Vagina (tissue), 2 donors: ENCODE data around the gene MND1. TPM values are rescaled to one million over a fixed set of nuclear protein-coding genes. Genes with fewer than 3 reads are reported as not detected.

Experiments used
- DNase-seq, 2 donors: peaks; one replicate each; pipeline ENCODE4 v3.0.0-alpha.2; 2017; ENCODE audit errors: extremely low spot score in 2 of 2
- H3K27ac ChIP-seq: fragments of 200-600 bp; sonication (generic); one replicate; pipeline ENCODE4 v1.5.1; 2019
- H3K27me3 ChIP-seq: fragments of 200-600 bp; sonication (generic); one replicate; pipeline ENCODE4 v1.5.1; 2019
- H3K36me3 ChIP-seq, 2 donors: fragments of 200-600 bp; sonication (generic); one replicate each; pipeline ENCODE4 v1.5.1; 2017 to 2019
- H3K4me1 ChIP-seq: fragments of 200-600 bp; sonication (generic); one replicate; pipeline ENCODE4 v1.5.1; 2019
- H3K4me3 ChIP-seq, 2 donors: fragments of 200-600 bp; sonication (generic); 1 replicate in 1 of 2; 2 replicates in 1 of 2; pipeline ENCODE4 v1.5.1; 2016 to 2019
- H3K9me3 ChIP-seq: fragments of 200-600 bp; sonication (generic); one replicate; pipeline ENCODE4 v1.5.1; 2019
- CTCF ChIP-seq, 3 experiments: fragments of 450-650 bp in 2 of 3; fragments of 200-600 bp in 1 of 3; sonication (generic) in 1 of 3; IDR thresholded peaks; one replicate each; pipeline ENCODE4 v1.5.1; 2017 to 2019; ENCODE audit warnings: antibody characterized with exemption in 3 of 3, mild to moderate bottlenecking in 2 of 3, moderate library complexity in 2 of 3
- POLR2A ChIP-seq, 2 donors: fragments of 450-650 bp; IDR thresholded peaks; one replicate each; pipeline ENCODE4 v1.6.1; 2017; ENCODE audit warnings: antibody characterized with exemption in 2 of 2, mild to moderate bottlenecking in 2 of 2, moderate library complexity in 2 of 2
- POLR2AphosphoS5 ChIP-seq, 2 donors: sonication (generic); formaldehyde crosslinking; IDR thresholded peaks; one replicate each; pipeline ENCODE4 v1.9.0; 2017; ENCODE audit warnings: antibody characterized with exemption in 2 of 2, mild to moderate bottlenecking in 2 of 2, low read depth in 1 of 2; ENCODE audit not compliant: insufficient read depth in 1 of 2
- intact Hi-C: fragments of 100-400 bp; cut with DNase I; formaldehyde crosslinking; loops from one replicate; pipeline ENCODE4 v1.15.1; 2023
- total RNA-seq: library from RNA; depleted of rRNA; stranded (reverse); fragments of >200 nt; gene quantifications from one replicate; pipeline ENCODE4 v1.2.3, GENCODE V29; 2016

MND1 gene
- total RNA-seq, 1 donor from 2014 or later = not detected

GRCh38 chr4:153394945-153395344 lies 50.5 kb downstream of the MND1 start:
- DNase-seq = no peak
- Histone ChIP-seq H3K4me1 (no peaks in the 10 kb centered on the region), H3K9me3 (no peaks in the 10 kb centered on the region), H3K27me3 (no peaks in the 10 kb centered on the region), H3K4me3 (no peak overlapping the region), H3K36me3 (no peaks in the 10 kb centered on the region), H3K27ac (no peak overlapping the region)
- intact Hi-C loops = no loop called here
- TF ChIP-seq CTCF (IDR thresholded peaks at IDR 0.05) (no peak), POLR2AphosphoS5 (IDR thresholded peaks at IDR 0.05; ENCODE audit: insufficient read depth in 1 of 2, low read depth in 1 of 2) (no peak), POLR2A (IDR thresholded peaks at IDR 0.05) (no peak)

GRCh38 chr4:153398713-153399112 lies 54.2 kb downstream of the MND1 start:
- Histone ChIP-seq H3K27ac (no peak overlapping the region), H3K4me3 (no peak overlapping the region), H3K36me3 (no peaks in the 10 kb centered on the region), H3K4me1 (no peaks in the 10 kb centered on the region), H3K27me3 (no peaks in the 10 kb centered on the region), H3K9me3 (no peaks in the 10 kb centered on the region)
- TF ChIP-seq POLR2AphosphoS5 (IDR thresholded peaks at IDR 0.05; ENCODE audit: insufficient read depth in 1 of 2, low read depth in 1 of 2) (peak in 1 of 2 donors; percentile 62), CTCF (IDR thresholded peaks at IDR 0.05) (no peak)
- no peak for DNase-seq
- intact Hi-C loops = no loop called here

GRCh38 chr4:153399358-153399757 lies 54.9 kb downstream of the MND1 start:
- H3K4me1 ChIP-seq = no peaks in the 10 kb centered on the region
- intact Hi-C loops = no loop called here
- no peak overlapping the region for H3K4me3 ChIP-seq
- no peaks in the 10 kb centered on the region for H3K36me3 ChIP-seq
- no peak for TF ChIP-seq POLR2A (IDR thresholded peaks at IDR 0.05)
- no peak for TF ChIP-seq CTCF (IDR thresholded peaks at IDR 0.05)
- TF ChIP-seq POLR2AphosphoS5 (IDR thresholded peaks at IDR 0.05; ENCODE audit: insufficient read depth in 1 of 2, low read depth in 1 of 2) = no peak
- no peaks in the 10 kb centered on the region for H3K27me3 ChIP-seq
- no peaks in the 10 kb centered on the region for H3K9me3 ChIP-seq
- DNase-seq = no peak
- no peak overlapping the region for H3K27ac ChIP-seq

- TF ChIP-seq CTCF (IDR thresholded peaks at IDR 0.05) (no peak), POLR2AphosphoS5 (IDR thresholded peaks at IDR 0.05; ENCODE audit: insufficient read depth in 1 of 2, low read depth in 1 of 2) (no peak), POLR2A (IDR thresholded peaks at IDR 0.05) (no peak)
Observed at GRCh38 chr4:153401501-153401900, 57.0 kb downstream of the MND1 start.

GRCh38 chr4:153402366-153402765 lies 57.9 kb downstream of the MND1 start:
- Histone ChIP-seq H3K9me3 (no peaks in the 10 kb centered on the region), H3K27me3 (no peaks in the 10 kb centered on the region), H3K27ac (no peak overlapping the region), H3K4me1 (no peaks in the 10 kb centered on the region), H3K4me3 (no peak overlapping the region), H3K36me3 (no peaks in the 10 kb centered on the region)
- TF ChIP-seq CTCF (IDR thresholded peaks at IDR 0.05) (no peak), POLR2A (IDR thresholded peaks at IDR 0.05) (no peak), POLR2AphosphoS5 (IDR thresholded peaks at IDR 0.05; ENCODE audit: insufficient read depth in 1 of 2, low read depth in 1 of 2) (no peak)
- intact Hi-C loops = no loop called here
- no peak for DNase-seq

More at GRCh38 chr4:153401501-153401900, 57.0 kb downstream of the MND1 start:
- H3K9me3 ChIP-seq = no peaks in the 10 kb centered on the region
- no peaks in the 10 kb centered on the region for H3K4me1 ChIP-seq
- H3K4me3 ChIP-seq = no peak overlapping the region
- intact Hi-C loops = no loop called here
- no peak overlapping the region for H3K27ac ChIP-seq
- no peaks in the 10 kb centered on the region for H3K36me3 ChIP-seq
- H3K27me3 ChIP-seq = no peaks in the 10 kb centered on the region
- no peak for DNase-seq
